Measurements from ENCODE around the gene DTX4. TPM values are rescaled to one million over a fixed set of nuclear protein-coding genes. Genes with fewer than 3 reads are reported as not detected.

The DTX4 gene
- total RNA-seq, 1 donor from 2014 or later: 24.2 TPM

- Mint-ChIP-seq H3K4me3 (peak overlapping the region; percentile 99), H3K36me3 (ENCODE audit: low read depth) (peaks cover 23% of the 10 kb centered on the region), H3K27ac (peak overlapping the region; percentile 99), H3K4me1 (peaks cover 88% of the 10 kb centered on the region), H3K9me3 (no peaks in the 10 kb centered on the region), H3K27me3 (no peaks in the 10 kb centered on the region)
- DNase-seq (peak; percentile 59), ATAC-seq (ENCODE audit: low read depth) (peak; percentile 49)
- no peak for TF ChIP-seq CTCF (IDR thresholded peaks at IDR 0.05)
- POLR2A ChIA-PET: interaction anchor here (0.5 to 4.8 kb wide), 17 partner anchors 9 to 1721 kb away, joined by 3 to 53 read pairs (median 4); partner anchors contain the start of genes DTX4, FAM111B, LPXN and MPEG1
- intact Hi-C loops (cut with micrococcal nuclease): loop anchor here (2.0 to 5.0 kb wide), 2 partner anchors 472 to 523 kb away; partner anchors contain the start of gene PATL1
- CTCF ChIA-PET: interaction anchor here (1.2 to 5.9 kb wide), 5 partner anchors 9 to 515 kb away, joined by 3 to 84 read pairs (median 5); partner anchors contain the start of gene DTX4
Observed at GRCh38 chr11:59144579-59145345, 27.2 kb upstream of the DTX4 start.

GRCh38 chr11:59145534-59145933, 26.4 kb upstream of the DTX4 start:
- peaks cover 23% of the 10 kb centered on the region for H3K36me3 Mint-ChIP-seq (ENCODE audit: low read depth)

GRCh38 chr11:59151761-59152160, 20.2 kb upstream of the DTX4 start:
- no peak for ATAC-seq (ENCODE audit: low read depth)
- TF ChIP-seq CTCF (IDR thresholded peaks at IDR 0.05): no peak
- Mint-ChIP-seq H3K4me1 (peaks cover 57% of the 10 kb centered on the region), H3K36me3 (ENCODE audit: low read depth) (peaks cover 13% of the 10 kb centered on the region), H3K27ac (peak overlapping the region; percentile 79), H3K27me3 (no peaks in the 10 kb centered on the region), H3K9me3 (no peaks in the 10 kb centered on the region), H3K4me3 (peak overlapping the region; percentile 65)
- CTCF ChIA-PET: interaction anchor here (1.4 to 2.5 kb wide), 3 partner anchors 10 to 498 kb away, joined by 3 to 11 read pairs (median 5); no protein-coding TSS in a partner anchor
- DNase-seq: no peak
- intact Hi-C loops (cut with micrococcal nuclease): loop anchor here (10.0 kb wide), 2 partner anchors 1587 to 1637 kb away; partner anchors contain the start of genes SLC43A1 and UBE2L6
- POLR2A ChIA-PET: interaction anchor here (1.6 to 2.4 kb wide), 2 partner anchors 10 to 73 kb away, joined by 3 to 14 read pairs; partner anchors contain the start of gene FAM111A

More at GRCh38 chr11:59145534-59145933, 26.4 kb upstream of the DTX4 start:
- no peaks in the 10 kb centered on the region for H3K9me3 Mint-ChIP-seq
- DNase-seq (no peak), ATAC-seq (ENCODE audit: low read depth) (no peak)
- ChIA-PET POLR2A (interaction anchor here (0.8 to 4.8 kb wide), 5 partner anchors 11 to 568 kb away, joined by 4 to 53 read pairs (median 19); partner anchors contain the start of gene FAM111B), CTCF (interaction anchor here (1.2 to 5.9 kb wide), 4 partner anchors 10 to 127 kb away, joined by 3 to 84 read pairs (median 3); partner anchors contain the start of gene DTX4)
- intact Hi-C loops (cut with micrococcal nuclease): loop anchor here (2.0 kb wide), 1 partner anchor 471 kb away; no protein-coding TSS in a partner anchor
- H3K27ac Mint-ChIP-seq: peak overlapping the region; percentile 99
- peak overlapping the region; percentile 99 for H3K4me3 Mint-ChIP-seq
- H3K27me3 Mint-ChIP-seq: no peaks in the 10 kb centered on the region
- H3K4me1 Mint-ChIP-seq: peaks cover 90% of the 10 kb centered on the region
- no peak for TF ChIP-seq CTCF (IDR thresholded peaks at IDR 0.05)

- Mint-ChIP-seq H3K4me1 (peaks cover 57% of the 10 kb centered on the region), H3K27me3 (no peaks in the 10 kb centered on the region), H3K4me3 (peak overlapping the region; percentile 65), H3K27ac (peak overlapping the region; percentile 79), H3K36me3 (ENCODE audit: low read depth) (peaks cover 13% of the 10 kb centered on the region), H3K9me3 (no peaks in the 10 kb centered on the region)
- no peak for DNase-seq
- ChIA-PET POLR2A (interaction anchor here (0.5 to 2.4 kb wide), 6 partner anchors 10 to 575 kb away, joined by 3 to 14 read pairs (median 4); partner anchors contain the start of gene FAM111A), CTCF (interaction anchor here (1.4 to 2.5 kb wide), 3 partner anchors 11 to 499 kb away, joined by 3 to 11 read pairs (median 5); no protein-coding TSS in a partner anchor)
- peak; percentile 45 for ATAC-seq (ENCODE audit: low read depth)
- TF ChIP-seq CTCF (IDR thresholded peaks at IDR 0.05): no peak
- intact Hi-C loops (cut with micrococcal nuclease): loop anchor here (10.0 kb wide), 2 partner anchors 1588 to 1638 kb away; partner anchors contain the start of genes SLC43A1 and UBE2L6
Observed at GRCh38 chr11:59152312-59152951, 19.5 kb upstream of the DTX4 start.
